ENCODE measurements around the gene HOPX.
"Not testable (repeated sequence)": the region's sequence is repeated elsewhere in the genome, so short reads cannot be mapped to it uniquely, and the experiment has no call there.

GRCh38 chr4:56726593-56726992, 45.5 kb upstream of the HOPX start:
- TF ChIP-seq, protein P1, sequence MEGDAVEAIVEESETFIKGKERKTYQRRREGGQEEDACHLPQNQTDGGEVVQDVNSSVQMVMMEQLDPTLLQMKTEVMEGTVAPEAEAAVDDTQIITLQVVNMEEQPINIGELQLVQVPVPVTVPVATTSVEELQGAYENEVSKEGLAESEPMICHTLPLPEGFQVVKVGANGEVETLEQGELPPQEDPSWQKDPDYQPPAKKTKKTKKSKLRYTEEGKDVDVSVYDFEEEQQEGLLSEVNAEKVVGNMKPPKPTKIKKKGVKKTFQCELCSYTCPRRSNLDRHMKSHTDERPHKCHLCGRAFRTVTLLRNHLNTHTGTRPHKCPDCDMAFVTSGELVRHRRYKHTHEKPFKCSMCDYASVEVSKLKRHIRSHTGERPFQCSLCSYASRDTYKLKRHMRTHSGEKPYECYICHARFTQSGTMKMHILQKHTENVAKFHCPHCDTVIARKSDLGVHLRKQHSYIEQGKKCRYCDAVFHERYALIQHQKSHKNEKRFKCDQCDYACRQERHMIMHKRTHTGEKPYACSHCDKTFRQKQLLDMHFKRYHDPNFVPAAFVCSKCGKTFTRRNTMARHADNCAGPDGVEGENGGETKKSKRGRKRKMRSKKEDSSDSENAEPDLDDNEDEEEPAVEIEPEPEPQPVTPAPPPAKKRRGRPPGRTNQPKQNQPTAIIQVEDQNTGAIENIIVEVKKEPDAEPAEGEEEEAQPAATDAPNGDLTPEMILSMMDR (IDR thresholded peaks at IDR 0.05; ENCODE audit: low read depth, low read length, poor library complexity, severe bottlenecking): not testable (repeated sequence)
- TF ChIP-seq EZH2phosphoT487 (IDR thresholded peaks at IDR 0.05; ENCODE audit: borderline replicate concordance, low read length): not testable (repeated sequence)
